GM19452 (cell line): ENCODE measurements around the gene CNDP2.
"Not testable (repeated sequence)": the region's sequence is repeated elsewhere in the genome, so short reads cannot be mapped to it uniquely, and the experiment has no call there.

Experiments used
- ATAC-seq: cut with Tn5 transposase; IDR thresholded peaks from one replicate; pipeline ENCODE4 v1.9.1; 2021; ENCODE audit not compliant: unreplicated experiment

CNDP2 gene

DNA sequence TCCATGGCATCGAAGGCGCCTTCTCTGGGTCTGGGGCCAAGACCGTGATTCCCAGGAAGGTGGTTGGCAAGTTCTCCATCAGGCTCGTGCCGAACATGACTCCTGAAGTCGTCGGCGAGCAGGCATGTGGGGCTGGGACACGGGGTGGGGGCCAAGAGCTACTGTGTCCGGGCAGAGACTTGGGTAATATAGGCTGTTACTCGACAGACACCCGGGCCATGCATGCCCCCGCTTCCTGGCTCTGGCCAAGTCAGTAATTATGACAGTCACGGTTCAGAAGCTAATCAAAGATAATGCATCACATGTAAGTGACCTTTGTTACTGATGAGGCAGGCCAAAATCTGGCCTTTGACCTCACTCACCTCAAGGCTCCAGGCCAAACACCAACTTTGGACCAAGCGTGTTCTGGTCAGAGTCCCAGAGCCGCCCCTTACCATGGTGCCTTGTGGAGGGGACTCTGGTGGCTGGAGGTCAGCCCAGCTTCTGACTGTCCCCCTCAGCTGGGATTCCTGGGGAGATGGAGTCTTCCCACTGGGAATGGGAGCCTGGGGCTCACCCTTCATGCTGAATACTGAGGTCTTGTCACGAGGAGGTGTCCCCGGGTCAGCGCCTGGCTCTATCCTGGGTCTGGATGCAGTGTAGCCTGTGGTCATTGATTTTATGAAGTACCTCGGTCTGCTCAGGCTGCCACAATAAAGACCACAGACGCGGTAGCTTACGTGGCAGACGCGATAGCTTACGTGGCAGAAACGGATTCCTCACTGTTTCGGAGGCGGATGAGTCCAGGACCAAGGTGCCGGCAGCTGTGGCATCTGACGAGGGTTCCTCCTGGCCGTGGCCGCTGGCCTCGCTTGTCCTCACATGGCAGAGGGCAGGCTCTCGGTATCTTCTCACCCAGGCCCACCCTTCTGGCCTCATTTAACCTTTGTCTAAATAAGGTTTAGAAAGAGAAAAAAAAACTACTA is 20.4 kb downstream of the CNDP2 start:
- no peak for ATAC-seq

DNA sequence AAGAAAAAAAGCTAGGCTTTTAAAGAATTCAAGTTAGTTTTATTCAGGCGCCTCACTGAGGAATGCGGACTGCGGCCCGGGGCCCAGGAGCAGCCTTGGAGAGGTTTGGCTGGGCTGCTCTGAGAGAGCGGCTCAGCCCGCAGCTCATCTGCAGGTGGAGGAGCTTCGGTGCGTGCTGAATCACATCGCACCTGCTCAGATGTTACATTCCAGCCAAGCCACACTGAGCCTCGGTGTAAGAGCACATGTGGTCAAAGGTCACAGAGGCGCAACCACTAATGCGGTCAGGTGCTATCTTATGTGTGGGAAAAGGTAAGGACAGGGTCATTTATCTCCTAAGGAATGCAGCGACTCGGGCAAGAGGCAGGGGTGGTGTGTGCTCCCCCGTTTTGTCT is 21.1 kb downstream of the CNDP2 start:
- no peak for ATAC-seq

DNA sequence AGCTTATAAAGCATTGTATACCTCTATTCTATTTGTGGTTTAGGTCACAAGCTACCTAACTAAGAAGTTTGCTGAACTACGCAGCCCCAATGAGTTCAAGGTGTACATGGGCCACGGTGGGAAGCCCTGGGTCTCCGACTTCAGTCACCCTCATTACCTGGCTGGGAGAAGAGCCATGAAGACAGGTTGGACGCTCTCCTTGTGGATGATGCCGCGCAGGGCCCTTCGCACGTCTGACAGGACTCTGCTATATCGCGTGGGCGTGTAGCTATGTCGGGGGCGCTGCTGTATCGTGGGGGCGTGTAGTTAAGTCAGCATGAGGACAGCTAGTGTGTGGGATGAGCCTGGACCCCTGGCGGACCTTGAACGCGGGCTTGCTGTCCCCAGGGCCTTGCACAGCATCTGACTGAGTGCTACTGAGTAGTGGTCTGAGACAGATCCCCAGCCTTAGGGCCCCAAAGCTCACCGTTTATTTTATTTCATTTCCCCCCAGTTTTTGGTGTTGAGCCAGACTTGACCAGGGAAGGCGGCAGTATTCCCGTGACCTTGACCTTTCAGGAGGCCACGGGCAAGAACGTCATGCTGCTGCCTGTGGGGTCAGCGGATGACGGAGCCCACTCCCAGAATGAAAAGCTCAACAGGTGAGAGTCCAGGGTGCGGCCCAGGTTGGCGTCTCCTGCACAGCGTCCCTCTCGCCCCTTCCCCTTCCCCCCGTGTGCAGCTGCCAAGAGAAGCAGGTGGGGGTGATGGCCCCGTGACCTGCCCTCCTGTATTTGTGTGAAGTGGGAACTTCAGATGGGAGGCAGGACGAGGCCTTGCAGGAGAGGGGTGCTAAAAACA is 22.5 kb downstream of the CNDP2 start:
- no peak for ATAC-seq

DNA sequence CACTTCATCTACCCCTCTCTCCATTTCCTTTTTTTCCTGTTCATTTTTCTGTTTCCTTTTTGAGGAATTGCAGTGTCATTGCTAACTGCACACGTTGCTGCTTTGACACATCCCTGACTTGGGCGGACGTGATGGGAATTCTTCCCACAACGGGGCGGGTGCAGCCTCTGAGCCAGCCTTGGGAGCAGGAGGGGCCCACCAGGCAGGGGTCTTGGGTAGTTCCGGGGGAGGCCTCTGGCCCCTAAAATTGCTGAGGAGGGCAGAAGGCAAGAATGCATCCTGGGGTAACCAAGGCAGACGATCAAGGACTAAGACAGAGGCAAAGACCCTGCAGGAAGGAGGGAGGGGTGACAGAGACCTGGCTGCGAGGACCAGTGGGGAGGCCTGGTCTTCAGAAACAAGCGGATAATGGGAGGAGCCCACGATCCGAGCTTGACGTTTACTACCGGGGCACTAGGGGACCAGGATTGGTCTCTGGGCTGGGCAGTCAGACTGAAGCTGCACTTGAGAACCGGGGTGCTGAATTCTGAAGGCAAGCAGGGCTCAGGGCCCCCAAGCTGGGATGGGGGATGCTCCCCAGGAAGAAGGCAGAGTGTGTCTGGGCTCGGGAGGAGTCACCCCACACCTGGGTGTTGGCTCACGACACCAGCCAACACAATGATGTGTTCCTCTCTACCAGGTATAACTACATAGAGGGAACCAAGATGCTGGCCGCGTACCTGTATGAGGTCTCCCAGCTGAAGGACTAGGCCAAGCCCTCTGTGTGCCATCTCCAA is 23.3 kb downstream of the CNDP2 start:
- ATAC-seq: no peak

DNA sequence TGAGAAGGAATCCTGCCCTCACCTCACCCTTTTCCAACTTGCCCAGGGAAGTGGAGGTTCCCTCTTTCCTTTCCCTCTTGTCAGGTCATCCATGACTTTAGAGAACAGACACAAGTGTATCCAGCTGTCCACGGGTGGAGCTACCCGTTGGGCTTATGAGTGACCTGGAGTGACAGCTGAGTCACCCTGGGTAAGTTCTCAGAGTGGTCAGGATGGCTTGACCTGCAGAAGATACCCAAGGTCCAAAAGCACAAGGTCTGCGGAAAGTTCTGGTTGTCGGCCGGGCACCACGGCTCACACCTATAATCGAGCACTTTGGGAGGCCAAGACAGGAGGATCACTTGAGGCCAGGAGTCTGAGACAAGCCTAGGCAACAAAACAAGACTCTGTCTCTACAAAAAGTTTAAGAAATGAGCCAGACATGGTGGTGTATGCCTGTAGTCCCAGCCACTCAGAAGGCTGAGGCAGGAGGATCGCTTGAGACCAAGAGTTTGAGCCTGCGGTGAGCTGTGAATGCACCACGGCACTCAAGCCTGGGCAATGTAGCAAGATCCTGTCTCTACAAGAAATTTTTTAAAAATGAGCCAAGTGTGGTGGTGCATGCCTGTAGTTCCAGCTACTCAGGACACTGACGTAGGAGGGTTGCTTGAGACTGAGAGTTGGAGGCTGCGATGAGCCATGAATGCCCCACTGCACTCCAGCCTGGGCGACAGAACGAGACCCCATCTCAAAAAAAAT is 24.1 kb downstream of the CNDP2 start:
- ATAC-seq: no peak

DNA sequence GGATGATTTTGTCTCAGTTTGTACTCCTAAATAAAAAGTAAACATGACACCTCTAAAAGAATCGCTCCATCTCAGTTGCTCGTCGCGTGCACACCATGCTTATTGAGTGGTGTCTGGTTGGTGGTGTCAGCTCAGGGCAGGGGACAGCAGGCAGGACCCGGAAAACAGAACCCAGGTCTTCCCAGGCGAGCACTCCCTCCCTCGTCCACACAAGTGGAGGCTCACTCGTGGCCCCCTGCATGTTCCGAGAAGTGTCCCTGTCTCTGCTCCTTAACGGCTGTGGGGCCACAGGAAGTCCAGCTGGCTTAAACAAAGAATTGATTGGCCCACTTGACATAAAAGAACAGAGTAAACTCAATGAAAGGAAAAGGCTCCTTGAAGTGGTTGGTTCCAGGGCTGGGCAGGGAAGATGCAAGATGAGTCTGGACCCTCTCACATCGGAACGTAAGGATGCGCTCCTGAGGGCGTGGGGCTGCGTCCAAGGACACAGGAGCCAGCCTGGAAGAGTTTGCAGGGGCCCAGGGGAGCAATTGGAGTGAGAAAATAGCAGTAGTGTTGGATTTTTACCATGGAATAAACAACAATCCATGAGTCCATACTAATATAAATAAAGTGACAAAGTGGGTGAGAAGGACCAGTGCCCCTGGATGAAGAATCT is 25.0 kb downstream of the CNDP2 start:
- no peak for ATAC-seq

DNA sequence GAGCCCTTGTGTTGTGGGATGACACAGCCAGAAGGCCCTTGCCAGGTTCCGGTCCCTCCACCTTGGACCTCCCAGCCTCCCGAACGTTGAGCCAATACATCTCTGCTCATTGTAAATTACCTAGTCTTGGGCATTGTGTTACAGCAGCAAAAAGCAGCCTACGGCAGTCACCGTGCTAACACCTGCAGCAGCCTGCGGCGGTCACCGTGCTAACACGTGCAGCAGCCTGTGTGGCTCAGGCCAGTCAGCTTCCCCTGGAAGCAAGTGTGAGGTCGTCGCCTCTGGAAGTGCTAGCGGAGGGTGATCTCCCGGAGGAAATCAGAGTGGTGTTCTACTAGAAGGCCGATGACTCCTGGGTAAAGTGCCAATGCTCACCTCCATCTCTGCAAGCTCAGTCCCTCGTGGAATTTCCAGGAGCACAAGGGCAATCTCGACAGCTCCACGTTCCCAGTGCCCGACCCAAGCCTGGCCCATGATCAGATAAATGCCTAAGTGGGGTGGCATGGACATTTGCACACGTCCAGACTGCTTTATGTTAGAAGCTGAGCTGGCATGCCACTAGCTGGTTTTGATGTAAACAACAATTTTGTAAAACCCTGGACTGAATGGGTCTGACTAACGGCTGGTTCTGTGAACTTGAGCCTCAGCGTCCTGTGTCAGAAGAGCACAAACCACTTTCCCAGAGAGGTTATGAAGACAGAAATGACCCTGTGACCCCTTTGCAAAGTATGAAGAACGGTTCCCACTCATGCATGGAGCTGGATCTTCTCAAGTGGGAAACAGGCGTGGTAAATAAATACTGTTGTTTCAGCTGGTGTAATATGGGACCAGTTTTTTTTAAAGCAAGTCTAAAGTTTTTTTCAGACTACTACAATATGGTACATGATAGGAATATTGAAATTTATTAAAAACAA is 26.7 kb downstream of the CNDP2 start:
- ATAC-seq: no peak

DNA sequence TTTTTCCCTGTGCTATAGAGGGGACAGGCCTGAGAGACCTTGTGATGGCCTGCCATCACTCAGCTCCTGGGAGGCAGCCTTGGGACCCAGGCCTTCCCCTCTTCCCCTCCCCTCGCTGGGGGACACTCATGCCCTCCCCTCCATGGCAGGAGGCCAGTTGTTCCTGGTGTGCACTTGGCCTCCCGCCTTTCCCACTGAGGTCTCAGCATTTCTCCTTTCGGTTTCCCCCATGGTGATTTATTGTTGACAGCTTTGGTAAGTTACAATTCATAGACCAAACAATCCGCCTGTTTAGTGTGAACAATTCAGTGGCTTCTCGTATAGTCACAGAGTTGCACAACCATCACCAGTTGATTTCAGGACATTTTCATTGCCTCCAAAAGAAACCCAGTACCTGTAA is 27.9 kb downstream of the CNDP2 start:
- no peak for ATAC-seq

DNA sequence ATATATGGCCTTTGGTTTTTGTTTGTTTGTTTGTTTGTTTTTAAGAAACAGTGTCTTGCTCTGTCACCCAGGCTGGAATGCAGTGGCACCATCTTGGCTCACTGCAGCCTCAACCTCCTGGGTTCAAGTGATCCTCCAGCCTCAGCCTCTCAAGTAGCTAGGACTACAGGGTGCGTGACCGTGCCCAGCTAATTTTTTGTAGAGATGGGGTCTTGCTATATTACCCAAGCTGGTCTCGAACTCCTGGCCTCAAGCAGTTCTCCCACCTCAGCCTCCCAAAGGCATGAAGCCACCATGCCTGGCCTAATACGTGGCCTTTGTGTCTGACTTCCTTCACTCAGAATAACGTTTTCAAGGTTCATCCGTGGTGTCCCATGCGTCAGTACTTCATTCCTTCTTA is 28.8 kb downstream of the CNDP2 start:
- not testable (repeated sequence) for ATAC-seq

DNA sequence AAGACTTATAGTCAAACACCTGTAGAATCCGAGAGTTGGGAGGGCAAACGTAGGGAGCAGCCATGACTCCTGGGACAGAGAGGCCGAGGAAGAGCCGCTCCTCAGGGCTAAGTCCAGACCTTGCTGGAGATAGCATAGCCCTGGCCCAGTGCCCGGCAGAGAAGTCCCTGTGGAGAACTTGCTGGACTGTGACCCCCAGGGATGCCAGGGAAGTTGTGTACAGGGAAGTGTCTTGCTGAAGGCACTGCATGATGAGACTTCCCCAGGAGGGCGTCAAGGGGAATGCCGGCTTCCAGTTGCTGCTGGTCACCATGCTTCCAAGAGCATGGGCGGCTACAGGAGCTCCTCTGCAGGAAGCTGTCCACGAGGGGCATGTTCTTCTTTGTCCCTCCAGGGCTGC is 29.6 kb downstream of the CNDP2 start:
- no peak for ATAC-seq

DNA sequence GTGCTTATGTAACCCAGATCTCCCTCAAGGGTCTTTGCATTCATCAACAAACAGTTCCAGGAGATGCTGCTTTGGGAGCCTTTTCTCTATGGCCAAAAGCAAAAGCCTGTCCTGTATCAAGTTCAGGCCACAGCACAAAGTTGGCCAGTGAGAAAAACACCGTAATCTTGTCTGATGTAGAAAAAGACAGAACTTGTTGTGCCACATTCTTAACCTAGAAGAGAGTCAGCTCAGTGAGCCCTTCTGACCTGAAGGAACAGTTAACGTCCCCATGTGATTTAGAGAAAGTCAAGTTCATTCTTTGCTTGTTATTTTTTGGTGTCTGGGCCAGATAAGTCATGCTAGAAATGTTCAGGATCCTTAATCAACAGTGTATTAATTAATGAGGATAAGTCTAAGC is 30.3 kb downstream of the CNDP2 start:
- ATAC-seq: no peak

DNA sequence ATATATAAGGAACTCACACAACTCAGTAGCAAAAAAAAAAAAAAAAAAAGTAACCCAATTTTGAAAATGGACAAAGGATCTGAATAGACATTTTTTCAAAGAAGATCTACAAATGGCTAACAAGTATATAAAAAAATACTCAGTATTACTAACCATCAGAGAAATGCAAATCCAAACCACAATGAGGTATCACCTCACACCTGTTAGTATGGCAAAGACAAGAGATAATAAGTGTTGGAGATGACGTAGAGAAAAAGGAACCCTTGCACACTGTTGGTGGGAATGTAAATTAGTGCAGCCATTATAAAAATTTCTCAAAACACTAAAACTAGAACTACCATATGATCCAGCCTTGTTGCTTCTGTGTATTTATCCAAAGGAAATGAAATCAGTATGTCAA is 32.3 kb downstream of the CNDP2 start:
- peak; percentile 70 for ATAC-seq

DNA sequence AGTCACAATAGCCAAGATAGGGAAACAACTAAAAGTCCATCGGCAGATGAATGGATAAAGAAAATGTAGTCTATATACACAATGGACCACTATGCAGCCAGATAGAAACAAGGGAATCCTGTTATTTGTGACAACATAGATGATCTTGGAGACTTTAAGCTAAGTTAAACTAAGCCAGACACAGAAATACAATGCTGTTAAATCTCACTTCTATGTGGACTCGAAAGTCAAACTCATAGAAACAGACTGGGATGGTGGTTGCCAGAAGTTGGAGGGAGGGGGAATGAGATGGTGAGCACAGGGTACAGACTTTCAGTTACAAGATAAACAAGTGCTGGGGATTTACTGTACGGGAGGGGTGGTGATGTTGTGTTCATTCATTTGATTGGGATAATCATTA is 32.8 kb downstream of the CNDP2 start:
- no peak for ATAC-seq

DNA sequence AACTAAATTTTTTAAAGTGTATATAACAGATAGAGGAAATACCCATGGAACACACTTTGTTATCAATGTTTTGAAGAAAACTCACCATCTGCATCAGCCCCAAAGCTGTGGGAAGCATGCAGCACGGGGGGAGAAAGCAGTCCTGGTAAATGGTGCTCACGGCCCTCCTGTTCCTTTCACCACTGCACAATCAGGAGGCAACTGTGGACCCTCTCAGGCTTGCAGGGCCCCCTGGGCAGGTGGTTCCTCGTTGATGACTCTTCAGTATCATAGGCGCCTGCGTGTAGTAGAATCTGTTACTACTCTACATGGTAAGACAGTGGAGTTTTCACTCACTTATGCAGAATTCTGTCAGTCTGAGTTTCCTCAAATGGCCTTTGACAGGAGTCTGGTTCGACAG is 33.2 kb downstream of the CNDP2 start:
- no peak for ATAC-seq

DNA sequence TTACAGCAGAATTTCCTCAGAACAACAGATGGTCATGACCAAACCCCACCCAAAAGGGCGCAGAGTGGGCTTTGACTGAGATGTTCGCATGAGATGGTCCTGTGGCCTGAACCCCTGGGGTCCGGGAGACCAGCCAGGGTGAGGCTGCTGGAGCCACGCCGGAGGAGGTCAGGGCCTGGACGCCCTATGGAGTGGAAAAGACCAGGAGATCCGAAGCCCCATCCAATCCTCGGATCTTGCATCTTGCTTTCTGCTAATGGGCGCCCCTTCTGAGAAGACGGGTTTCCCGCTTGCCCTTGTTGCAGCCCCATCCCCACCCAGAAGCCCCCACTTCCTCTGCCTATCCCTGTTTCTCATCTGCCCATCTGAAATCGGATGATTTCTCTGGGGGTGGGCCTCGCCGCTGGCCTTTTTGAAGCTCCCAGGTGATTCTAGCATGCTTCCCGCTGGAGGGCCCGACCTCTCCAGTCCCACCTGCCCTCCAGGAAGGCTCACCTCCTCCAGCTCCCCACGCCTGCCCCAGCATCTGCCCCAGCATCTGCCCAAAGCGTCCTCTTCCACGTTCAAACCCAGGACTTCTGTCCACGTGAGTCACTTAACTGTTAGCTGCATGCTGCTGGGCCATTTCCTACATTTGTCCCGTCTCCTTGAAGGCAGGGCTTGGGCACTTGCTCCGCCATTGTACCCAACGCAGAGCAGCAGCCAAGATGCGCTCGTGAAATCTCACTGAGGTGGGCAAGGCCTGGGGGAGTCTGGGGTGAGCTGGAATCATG is 33.8 kb downstream of the CNDP2 start:
- no peak for ATAC-seq

DNA sequence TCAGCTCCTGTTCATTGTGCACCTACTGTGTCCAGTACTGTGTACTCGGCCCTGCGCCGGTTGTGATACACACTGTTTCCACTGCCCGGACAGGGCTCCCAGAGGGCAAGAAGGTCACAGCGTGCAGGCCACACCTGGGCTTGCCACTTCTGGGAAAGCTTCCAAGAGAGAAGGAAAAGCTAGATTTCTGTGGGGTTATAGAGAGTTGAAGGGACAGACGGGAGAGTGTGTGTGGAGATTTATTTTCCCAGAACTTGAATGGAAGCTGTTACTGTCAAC is 34.4 kb downstream of the CNDP2 start:
- no peak for ATAC-seq

DNA sequence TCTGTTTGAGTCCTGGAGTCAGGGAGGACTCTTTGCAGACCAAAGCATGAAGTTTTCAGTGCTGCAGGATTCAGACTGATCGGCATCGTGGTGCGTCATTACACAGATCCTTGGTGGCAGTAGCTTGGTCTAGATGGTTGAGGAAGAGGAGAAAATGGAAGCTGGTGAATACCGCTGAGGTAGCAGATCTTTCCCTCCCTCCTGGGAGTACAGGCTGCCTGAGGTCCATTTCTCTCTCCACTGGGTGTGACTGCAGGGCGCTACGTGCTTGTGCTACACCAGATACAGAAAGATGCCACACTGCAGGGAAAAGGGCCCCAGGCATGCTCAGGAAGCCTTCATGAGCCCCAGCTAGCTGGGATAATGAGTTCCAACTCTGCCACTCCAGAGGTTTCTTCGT is 34.9 kb downstream of the CNDP2 start:
- no peak for ATAC-seq

DNA sequence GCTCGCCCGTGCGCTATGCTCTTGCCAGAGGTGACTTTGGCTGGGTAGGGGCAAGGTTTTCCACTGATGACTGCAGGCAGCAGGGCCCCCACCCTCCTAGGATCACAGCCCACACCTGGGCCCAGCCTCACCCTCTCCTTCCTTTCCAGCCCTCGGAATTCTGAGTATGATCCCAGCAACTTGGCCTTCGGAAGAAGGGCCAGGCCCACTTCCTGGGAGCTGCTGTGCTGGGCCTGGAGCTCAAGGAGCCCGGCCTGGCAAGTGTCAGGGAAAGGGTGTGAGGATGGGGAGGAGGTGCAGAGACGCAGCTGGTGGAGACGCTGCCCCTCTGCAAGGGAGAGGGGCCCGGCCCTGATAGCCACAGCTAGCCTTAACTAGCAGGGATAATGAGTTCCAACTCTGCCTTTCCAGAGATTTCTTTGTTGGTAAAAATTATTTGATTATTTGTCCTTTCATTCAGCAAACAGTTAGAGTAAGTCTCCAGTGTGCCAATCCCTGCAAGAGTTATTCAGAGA is 36.4 kb downstream of the CNDP2 start:
- no peak for ATAC-seq
